Measurements from ENCODE around the gene PWP2.
A peak's percentile ranks its signal among the peaks of the same experiment; 100 is the strongest.
"Not testable (repeated sequence)": the region's sequence is repeated elsewhere in the genome, so short reads cannot be mapped to it uniquely, and the experiment has no call there.

PWP2 gene

DNA sequence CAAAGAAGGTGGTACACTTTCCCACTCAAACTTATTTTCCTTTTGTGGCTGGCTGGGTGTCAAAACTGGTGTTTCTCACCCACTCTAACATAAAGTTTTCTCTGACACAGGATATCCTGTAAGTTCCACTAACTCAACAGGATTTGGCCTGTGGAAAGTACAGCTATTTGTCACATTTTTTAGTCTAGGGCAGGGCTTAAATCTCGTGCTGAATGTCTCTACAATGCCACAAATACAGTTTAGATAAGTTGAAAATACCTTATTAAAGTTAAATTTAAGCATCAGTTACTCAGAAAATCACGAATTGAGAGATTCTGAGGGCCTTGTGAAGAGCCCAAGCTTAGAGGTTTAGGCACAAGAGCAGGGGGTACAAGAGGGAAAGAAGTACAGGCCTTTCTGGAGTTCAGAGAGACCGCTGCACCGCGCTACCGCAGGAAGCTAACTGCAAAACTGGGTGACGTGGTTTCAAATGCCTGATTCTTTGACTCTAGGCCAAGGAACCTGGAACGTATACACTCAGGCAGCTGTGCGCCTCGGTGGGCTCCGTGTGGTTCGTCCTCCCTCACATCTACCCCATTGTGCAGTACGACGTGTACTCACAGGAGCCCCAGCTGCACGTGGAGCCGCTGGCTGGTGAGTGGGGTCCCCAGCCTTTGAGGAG lies 23.4 kb upstream of the PWP2 start:
- DNase-seq = peak; percentile 77

GRCh38 chr21:44084496-44085241 lies 22.5 kb upstream of the PWP2 start:
- DNase-seq = no peak

DNA sequence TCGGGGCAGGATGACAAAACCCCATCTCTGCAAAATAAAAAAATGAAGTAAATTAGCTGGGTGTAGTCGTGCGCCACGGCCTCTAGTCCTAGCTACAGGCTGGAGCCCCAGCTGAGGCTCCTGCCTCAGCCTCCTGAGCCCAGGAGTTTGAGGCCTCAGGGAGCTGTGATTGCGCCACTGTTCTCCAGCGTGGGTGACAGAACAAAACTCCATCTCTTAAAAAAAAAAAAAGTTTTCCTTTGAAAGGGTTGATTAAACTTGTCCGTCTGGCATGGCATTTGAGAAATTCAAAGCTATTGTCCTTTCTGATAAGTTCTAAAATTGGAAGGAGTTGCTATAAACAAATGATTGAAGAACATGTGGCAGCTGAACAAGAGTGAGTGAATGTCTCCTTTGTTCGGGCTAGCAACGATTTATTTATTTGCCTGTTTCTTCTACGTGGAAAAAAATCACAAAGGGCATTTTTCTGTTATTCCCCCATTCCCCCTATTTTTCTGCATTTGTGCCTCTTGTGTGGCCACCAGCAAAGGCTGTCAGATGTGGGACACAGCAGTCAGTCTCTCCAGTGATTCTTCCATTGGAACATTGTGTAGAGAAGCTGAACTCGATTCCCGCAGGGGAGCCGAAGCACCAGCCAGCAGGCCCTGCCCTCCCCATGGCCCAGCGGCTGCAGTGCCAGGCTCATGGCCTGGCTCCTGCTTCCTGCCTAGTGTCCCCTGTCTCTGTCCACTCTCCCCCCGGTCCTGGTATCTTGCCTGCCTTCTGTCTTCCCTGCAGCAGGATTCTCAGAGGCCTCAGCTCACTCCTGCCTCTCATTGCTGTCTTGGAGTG lies 21.5 kb upstream of the PWP2 start:
- DNase-seq = no peak

DNA sequence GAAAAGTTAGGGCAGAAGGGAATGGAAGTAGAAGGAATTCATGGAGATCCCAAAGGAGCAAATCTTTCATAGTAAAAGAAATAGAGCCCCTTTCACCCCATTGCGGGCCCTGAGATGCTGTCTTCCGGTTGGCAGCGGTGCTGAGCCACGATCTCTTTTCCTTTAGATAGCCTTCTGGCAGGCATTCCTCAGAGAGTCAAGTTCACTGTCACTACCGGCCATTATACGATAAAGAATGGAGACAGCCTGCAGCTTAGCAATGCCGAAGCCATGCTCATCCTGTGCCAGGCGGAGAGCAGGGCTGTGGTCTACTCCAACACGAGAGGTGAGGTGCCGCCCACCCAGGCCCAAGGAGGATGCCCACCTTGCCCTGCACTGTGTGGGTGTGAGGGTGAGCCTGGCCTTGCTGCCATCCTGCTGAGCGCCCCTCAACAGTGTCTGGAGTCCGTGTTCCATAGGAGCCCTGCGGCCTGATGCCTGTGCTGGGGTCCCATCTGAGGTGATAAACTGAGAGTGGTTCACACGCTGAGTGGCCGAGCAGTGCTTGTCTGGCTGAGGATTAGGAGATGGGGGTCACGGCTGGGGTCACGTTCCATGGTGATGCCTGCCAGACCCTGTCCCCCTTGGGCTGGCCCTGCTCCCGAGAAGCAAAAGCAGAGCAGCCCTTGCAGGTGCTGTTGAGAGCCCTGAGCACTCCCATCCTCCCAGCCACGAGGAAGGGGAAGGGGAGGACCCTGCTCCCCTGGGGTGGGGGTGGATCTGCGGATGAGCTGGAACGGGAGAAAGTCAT lies 20.4 kb upstream of the PWP2 start:
- no peak for DNase-seq

GRCh38 chr21:44087426-44088400 lies 19.5 kb upstream of the PWP2 start:
- DNase-seq = no peak

DNA sequence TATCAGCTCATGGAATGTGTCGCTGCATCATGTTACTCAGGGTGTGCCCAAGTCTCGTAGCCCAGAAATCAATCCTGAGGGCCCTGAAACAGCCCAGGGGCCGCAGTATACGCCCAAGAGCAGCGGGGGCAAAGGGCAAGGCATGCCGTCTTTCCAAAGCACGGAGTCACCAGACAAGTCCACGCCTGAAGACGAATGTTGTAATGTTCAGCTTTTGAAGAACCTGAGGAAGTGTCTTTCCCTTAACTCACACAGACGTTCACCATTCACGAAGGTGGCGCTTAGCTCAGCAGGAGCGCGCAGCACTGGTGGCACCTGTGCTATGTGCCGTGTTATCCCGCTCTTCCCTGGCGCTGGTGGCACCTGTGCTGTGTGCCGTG lies 18.8 kb upstream of the PWP2 start:
- no peak for DNase-seq

DNA sequence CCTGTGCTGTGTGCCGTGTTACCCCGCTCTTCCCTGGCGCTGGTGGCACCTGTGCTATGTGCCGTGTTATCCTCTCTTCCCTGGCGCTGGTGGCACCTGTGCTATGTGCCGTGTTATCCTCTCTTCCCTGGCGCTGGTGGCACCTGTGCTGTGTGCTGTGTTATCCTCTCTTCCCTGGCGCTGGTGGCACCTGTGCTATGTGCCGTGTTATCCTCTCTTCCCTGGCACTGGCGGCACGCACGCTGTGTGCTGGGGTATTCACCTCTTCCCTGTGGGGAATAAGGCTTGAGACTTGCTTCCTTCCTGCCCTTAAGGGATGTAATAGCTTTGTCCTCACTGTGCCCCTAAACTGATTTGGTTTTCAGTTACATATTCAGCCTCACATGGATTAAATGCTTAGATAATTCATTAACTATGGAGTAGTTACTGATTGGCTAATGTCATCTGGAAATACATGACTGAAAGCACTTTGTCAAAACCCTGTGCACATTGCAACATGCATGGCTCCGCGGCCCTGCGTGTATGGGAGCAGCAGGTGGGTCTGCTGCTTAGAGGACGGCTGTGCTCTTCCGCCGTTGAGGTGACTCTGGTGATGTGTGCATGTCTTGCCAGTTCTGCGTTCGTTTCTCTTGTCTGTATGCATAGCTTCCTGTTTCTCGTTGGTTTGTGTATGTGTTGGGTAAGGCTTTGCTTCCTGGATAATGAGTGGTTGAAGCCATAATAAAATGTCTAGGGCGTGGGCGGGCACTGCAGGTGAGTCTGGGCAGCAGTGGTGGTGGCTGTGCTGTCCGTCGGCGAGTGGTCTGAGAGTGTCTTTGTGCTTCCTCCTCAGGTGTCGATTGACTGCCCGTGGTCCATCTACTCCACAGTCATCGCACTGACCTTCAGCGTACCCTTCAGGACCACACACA lies 17.9 kb upstream of the PWP2 start:
- peak; percentile 34 for DNase-seq

DNA sequence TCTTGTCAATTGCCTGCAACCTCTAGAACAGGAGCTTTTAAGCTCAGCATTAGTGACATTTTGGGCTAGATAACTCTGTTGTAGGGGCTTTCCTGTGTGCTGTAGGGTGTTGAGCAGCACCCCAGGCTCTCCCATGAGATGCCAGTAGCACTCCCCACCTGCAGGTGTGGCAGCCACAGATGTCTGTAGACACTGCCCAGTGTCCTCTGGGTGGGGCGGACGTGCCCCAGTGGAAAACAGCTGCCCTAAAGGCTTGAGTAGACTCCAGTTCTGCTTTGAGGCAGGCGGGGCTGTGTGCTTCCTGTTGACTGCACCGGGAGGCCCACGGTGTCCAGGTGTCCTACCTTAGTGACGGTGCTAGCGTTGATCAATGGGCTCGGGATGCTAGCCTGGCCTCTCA lies 16.9 kb upstream of the PWP2 start:
- DNase-seq = no peak

GRCh38 chr21:44092211-44092610 lies 15.0 kb upstream of the PWP2 start:
- no peak for DNase-seq

DNA sequence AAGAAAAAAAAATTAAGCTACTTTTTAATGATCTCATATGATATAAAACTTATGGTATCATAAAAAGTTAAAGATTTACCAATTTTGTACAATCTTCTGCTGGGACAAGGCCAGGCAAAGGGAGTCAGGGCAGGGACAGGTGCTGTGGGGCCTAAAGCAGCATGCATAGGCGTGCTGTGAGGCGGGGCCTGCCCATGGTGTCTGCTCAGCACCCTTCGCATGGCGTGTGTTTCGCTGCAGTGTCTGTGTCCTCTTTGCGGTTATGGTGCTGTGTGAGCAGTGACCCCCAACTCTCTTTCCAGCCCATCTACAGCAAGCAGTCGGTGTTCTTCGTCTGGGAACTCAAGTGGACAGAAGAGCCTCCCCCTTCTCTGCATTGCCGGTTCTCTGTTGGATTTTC lies 13.4 kb upstream of the PWP2 start:
- no peak for DNase-seq

- DNase-seq = no peak
Observed at GRCh38 chr21:44094832-44095231, 12.4 kb upstream of the PWP2 start.

DNA sequence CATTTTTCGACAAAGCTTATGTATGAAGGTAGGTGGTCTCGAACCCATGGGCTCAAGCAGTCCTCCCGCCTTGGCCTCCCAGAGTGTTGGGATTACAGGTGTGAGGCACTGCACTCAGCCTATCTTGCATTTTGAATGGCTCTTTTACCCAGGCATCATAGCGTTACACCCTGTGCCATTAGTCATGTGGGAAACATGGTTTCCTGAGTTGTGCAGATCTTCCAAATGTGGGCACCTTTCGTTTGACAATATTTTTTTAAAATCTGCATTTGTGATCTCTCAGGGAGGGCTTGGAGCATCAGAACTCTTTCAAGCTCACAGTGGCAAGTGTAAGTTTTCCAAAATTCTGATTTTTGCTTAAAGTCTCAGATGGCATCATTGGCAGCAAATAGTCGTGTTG lies 8.7 kb upstream of the PWP2 start:
- not testable (repeated sequence) for DNase-seq

DNA sequence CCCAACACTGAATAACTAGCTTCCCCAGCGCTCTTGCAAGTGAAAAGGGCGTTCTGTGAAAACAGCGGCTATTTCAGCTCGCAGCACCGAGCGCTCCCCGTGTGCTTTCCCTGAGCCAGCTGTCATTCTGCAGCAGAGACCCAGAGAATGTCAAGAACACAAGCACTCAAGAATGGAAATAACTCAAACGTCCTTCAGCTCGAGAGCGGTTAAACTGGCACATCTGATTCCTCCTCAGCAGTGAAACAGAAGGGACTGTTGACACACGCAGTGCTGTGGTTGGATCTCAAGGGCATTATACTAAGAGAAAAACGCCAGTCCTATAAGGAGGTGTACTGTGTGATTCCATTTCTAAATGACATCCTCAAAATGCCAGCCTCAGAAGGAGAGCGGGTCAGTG lies 8.2 kb upstream of the PWP2 start:
- not testable (repeated sequence) for DNase-seq

DNA sequence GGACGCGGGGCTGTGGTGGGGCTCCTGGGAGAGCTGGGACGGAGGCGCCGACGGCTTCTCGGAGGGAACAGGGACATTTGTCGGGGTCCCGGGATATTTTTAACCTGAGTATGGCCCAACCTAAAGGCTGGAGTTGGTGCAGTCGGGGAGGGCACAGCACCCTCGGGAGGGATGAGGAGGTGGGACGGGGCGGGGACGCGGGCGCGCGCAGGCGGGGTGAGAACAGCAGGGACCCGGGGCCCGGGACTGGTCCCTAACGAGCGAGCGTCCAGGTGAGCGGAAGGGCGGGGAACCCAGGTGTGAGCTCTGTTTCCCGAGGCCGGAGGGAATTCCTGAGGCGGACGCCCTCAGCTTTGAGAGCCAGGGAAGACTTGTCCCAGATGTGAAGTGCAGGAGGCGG lies 390 bp downstream of the PWP2 start:
- DNase-seq = not testable (repeated sequence)

DNA sequence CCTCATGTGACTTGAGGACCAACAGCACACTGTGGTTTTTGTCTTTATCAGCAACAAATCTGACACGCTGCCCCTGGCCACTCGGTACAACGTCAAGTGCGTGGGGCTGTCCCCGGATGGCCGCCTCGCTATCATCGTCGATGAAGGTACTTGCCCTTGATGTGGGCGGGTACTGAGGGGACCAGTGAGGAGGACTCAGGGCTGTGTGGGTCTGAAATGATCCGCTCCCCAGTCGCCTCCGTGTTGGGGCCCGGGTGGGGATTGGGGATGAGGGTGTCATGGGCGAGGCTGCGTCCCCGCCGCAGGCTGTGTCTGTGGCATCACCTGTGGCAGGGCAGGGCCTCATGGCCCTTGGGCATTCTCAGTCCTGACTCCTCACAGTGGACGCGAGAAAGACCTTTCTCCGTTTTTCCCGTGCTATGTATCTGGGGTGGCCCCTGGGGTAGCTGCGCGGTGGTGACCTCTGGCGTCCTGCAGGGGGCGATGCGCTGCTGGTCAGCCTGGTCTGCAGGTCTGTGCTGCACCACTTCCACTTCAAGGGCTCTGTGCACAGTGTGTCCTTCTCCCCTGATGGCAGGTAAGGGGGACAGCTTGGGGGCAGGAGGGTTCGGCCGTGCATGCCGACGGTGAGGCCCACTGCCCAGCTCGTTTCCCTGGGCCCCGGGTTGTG lies 6.6 kb downstream of the PWP2 start:
- DNase-seq = not testable (repeated sequence)

- not testable (repeated sequence) for DNase-seq
Observed at GRCh38 chr21:44122131-44122530, 14.9 kb downstream of the PWP2 start.

DNA sequence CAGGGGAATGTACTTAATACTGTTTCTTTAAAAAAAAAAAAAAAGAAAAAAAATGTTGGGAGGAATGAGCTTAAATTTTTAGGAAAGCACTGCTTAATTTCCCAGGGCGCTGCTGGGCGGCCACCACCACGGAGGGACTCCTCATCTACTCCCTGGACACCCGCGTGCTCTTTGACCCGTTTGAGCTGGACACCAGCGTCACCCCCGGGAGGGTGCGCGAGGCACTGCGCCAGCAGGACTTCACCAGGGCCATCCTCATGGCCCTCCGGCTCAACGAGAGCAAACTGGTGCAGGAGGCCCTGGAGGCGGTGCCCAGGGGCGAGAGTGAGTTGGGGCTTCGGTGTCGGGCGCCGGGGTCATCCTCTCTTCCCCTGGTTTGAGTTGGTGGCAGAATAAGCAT lies 20.6 kb downstream of the PWP2 start:
- DNase-seq = not testable (repeated sequence)

- DNase-seq = not testable (repeated sequence)
Observed at GRCh38 chr21:44133715-44134057, 26.5 kb downstream of the PWP2 start.

- DNase-seq = not testable (repeated sequence)
Observed at GRCh38 chr21:44134732-44135131, 27.5 kb downstream of the PWP2 start.

DNA sequence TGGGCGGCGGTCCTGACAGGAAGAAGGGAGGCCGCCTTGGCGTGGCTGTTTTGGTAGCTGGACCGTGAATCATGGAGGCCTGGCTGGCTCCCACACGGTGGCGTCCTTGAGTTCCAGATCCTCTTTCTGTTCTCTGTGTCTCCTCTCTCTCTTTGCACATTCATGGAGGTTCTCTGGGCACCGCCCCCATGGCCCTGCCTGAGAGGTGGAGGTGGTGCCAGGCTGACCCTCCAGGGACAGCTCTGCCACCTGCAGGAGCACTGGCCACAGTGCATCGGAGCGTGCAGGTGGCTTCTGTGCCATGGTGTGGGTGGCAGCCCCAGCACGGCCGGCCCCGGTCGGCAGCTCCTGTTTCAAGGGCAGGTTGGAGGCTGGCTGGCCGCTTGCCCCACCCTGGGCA lies 30.8 kb downstream of the PWP2 start:
- not testable (repeated sequence) for DNase-seq

All from activated CD4-positive, alpha-beta T cell treated with anti-CD3 and anti-CD28 coated beads for 48 hours (primary cell).